HEK293 (cell line): ENCODE measurements around the gene UBAP2.

Source experiments
- CTCF ChIA-PET: fragments of 350-600 bp; formaldehyde crosslinking; extraction: SDS; loops from one replicate; lab custom pipeline; 2021; ENCODE audit warnings: antibody characterized with exemption; lab: Yijun Ruan, JAX
- POLR2A ChIA-PET: fragments of 300-600 bp; formaldehyde crosslinking; extraction: SDS; loops from one replicate; lab custom pipeline; 2020; ENCODE audit warnings: antibody characterized with exemption, inconsistent platforms; lab: Yijun Ruan, JAX
- H3K27ac ChIP-seq: fragments of 200-500 bp; sonication (Bioruptor generic); 2 replicates; pipeline ENCODE4 v1.5.1; 2014; ENCODE audit warnings: low read depth, low read length, control low read depth, inconsistent platforms; ENCODE audit errors: extremely low read depth
- H3K36me3 ChIP-seq, 2 experiments: fragments of 200-500 bp in 1 of 2; sonication (Bioruptor generic) in 1 of 2; 1 replicate in 1 of 2; 2 replicates in 1 of 2; pipeline ENCODE4 v1.5.1; 2014 to 2017; ENCODE audit warnings: inconsistent platforms in 2 of 2, low read length in 2 of 2; ENCODE audit not compliant: control insufficient read depth in 2 of 2, insufficient read depth in 1 of 2
- H3K4me1 ChIP-seq: fragments of 200-500 bp; sonication (Bioruptor generic); 2 replicates; pipeline ENCODE4 v1.5.1; 2014; ENCODE audit warnings: mild to moderate bottlenecking, low read length, inconsistent platforms; ENCODE audit not compliant: control insufficient read depth, insufficient read depth
- H3K4me3 ChIP-seq: 2 replicates; pipeline ENCODE4 v1.5.1; 2011; ENCODE audit warnings: low read depth, mild to moderate bottlenecking, control low read depth, low read length, moderate library complexity
- H3K9me3 ChIP-seq: fragments of 200-500 bp; sonication (Bioruptor generic); 2 replicates; pipeline ENCODE4 v1.5.1; 2014; ENCODE audit warnings: low read depth, low read length, inconsistent platforms; ENCODE audit not compliant: control insufficient read depth, insufficient read depth
- GLIS1 ChIP-seq: fragments of 450-650 bp; formaldehyde crosslinking; IDR thresholded peaks from 2 replicates; pipeline ENCODE4 v1.5.1; 2016; ENCODE audit warnings: missing biosample characterization, missing genetic modification characterization
- KLF10 ChIP-seq: fragments of 450-650 bp; IDR thresholded peaks from 2 replicates; pipeline ENCODE4 v1.5.1; 2018; ENCODE audit warnings: missing biosample characterization, mild to moderate bottlenecking, missing genetic modification characterization
- KLF8 ChIP-seq: fragments of 450-650 bp; formaldehyde crosslinking; IDR thresholded peaks from 2 replicates; pipeline ENCODE4 v1.5.1; 2016; ENCODE audit warnings: missing biosample characterization, missing genetic modification characterization
- KLF9 ChIP-seq: fragments of 450-650 bp; formaldehyde crosslinking; IDR thresholded peaks from 2 replicates; pipeline ENCODE4 v1.5.1; 2016; ENCODE audit warnings: missing biosample characterization, missing genetic modification characterization, low read depth
- MZF1 ChIP-seq: fragments of 450-650 bp; formaldehyde crosslinking; IDR thresholded peaks from 2 replicates; pipeline ENCODE4 v1.5.1; 2017; ENCODE audit warnings: missing biosample characterization, missing genetic modification characterization, borderline replicate concordance
- PATZ1 ChIP-seq: fragments of 450-650 bp; formaldehyde crosslinking; IDR thresholded peaks from 2 replicates; pipeline ENCODE4 v1.5.1; 2016; ENCODE audit warnings: missing biosample characterization, missing genetic modification characterization
- PRDM1 ChIP-seq: fragments of 450-650 bp; formaldehyde crosslinking; IDR thresholded peaks from 2 replicates; pipeline ENCODE4; 2016; ENCODE audit warnings: missing biosample characterization, missing genetic modification characterization
- REPIN1 ChIP-seq: fragments of 450-650 bp; formaldehyde crosslinking; IDR thresholded peaks from 2 replicates; pipeline ENCODE4 v1.5.1; 2017; ENCODE audit warnings: missing biosample characterization, missing genetic modification characterization, low read depth
- ZBTB11 ChIP-seq: fragments of 450-650 bp; formaldehyde crosslinking; conservative IDR thresholded peaks from 2 replicates; pipeline ENCODE4 v1.5.1; 2016; ENCODE audit warnings: low read depth, missing biosample characterization, missing genetic modification characterization
- ZBTB48 ChIP-seq: fragments of 450-650 bp; formaldehyde crosslinking; IDR thresholded peaks from 2 replicates; pipeline ENCODE4 v1.5.1; 2016; ENCODE audit warnings: missing biosample characterization, missing genetic modification characterization
- ZBTB8A ChIP-seq: fragments of 450-650 bp; formaldehyde crosslinking; IDR thresholded peaks from 2 replicates; pipeline ENCODE4 v1.5.1; 2016; ENCODE audit warnings: missing biosample characterization, missing genetic modification characterization
- ZFP69B ChIP-seq: fragments of 450-650 bp; formaldehyde crosslinking; IDR thresholded peaks from 2 replicates; pipeline ENCODE4 v1.5.1; 2016; ENCODE audit warnings: missing biosample characterization, missing genetic modification characterization
- ZIC2 ChIP-seq: fragments of 450-650 bp; formaldehyde crosslinking; IDR thresholded peaks from 2 replicates; pipeline ENCODE4 v1.5.1; 2016; ENCODE audit warnings: missing biosample characterization, missing genetic modification characterization
- ZNF18 ChIP-seq: fragments of 450-650 bp; formaldehyde crosslinking; IDR thresholded peaks from 2 replicates; pipeline ENCODE4 v1.5.1; 2016; ENCODE audit warnings: missing biosample characterization, missing genetic modification characterization
- ZNF223 ChIP-seq: fragments of 450-650 bp; formaldehyde crosslinking; IDR thresholded peaks from 2 replicates; pipeline ENCODE4 v1.5.1; 2016; ENCODE audit warnings: missing biosample characterization, missing genetic modification characterization
- ZNF280D ChIP-seq: fragments of 450-650 bp; formaldehyde crosslinking; IDR thresholded peaks from 2 replicates; pipeline ENCODE4 v1.5.1; 2016; ENCODE audit warnings: missing biosample characterization, missing genetic modification characterization
- ZNF423 ChIP-seq: fragments of 450-650 bp; formaldehyde crosslinking; IDR thresholded peaks from 2 replicates; pipeline ENCODE4 v1.5.1; 2016; ENCODE audit warnings: missing biosample characterization, missing genetic modification characterization
- ZNF530 ChIP-seq: fragments of 450-650 bp; formaldehyde crosslinking; IDR thresholded peaks from 2 replicates; pipeline ENCODE4 v1.5.1; 2016; ENCODE audit warnings: low read depth, missing biosample characterization, missing genetic modification characterization
- ZNF768 ChIP-seq: fragments of 450-650 bp; formaldehyde crosslinking; IDR thresholded peaks from 2 replicates; pipeline ENCODE4 v1.5.1; 2018; ENCODE audit warnings: missing biosample characterization, mild to moderate bottlenecking, missing genetic modification characterization
- ZNF777 ChIP-seq: fragments of 450-650 bp; formaldehyde crosslinking; IDR thresholded peaks from 2 replicates; pipeline ENCODE4 v1.5.1; 2017; ENCODE audit warnings: missing biosample characterization, missing genetic modification characterization, borderline replicate concordance
- TF ChIP-seq, protein P1 (sequence below): fragments of 450-650 bp; formaldehyde crosslinking; IDR thresholded peaks from 2 replicates; pipeline ENCODE4 v1.5.1; 2017; ENCODE audit warnings: missing biosample characterization, missing genetic modification characterization

The UBAP2 gene

DNA sequence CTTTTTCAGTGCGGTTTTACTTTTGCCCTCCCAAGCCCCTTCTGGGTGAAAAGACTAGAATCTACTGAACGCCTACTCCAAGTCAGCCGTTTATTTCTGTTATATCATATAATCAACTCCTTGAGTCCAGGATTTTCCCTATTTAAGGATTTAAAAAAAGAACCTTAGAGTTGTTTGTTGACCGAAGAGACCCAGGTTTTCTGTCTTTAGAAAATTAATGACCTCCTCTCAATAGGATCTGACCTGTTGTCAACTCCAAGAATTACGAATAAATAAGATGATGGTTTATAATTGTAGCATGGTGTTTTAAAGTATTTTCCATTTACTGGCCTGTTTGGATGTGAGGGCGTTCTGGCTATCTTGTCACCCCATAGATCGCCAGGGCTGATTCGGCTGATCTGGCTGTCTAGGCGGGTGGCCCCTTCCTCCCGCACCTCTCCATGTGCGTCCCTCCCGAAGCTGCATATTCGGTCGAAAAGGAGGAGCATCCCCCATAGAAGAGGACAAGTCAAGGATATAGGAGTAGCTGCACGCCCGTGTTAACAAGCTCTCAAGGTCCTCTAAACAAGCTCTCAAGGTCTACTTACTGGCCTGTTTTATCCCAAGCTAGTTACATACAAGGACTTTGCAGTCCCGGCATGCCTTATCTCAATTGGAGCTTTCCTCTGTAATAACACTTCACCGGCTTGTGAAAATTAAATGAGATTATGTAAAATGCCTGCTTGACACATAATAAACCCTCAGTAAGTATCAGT lies 1.1 kb upstream of the UBAP2 start (continued):
- TF ChIP-seq REPIN1: no peak
- TF ChIP-seq ZNF223 (tag by site-specific recombination): no peak
- no peak for TF ChIP-seq ZNF18 (tag by site-specific recombination)
- TF ChIP-seq PATZ1 (tag by site-specific recombination): 0 out of 2 replicates have a peak, but pooled peaks have one; percentile 6

DNA sequence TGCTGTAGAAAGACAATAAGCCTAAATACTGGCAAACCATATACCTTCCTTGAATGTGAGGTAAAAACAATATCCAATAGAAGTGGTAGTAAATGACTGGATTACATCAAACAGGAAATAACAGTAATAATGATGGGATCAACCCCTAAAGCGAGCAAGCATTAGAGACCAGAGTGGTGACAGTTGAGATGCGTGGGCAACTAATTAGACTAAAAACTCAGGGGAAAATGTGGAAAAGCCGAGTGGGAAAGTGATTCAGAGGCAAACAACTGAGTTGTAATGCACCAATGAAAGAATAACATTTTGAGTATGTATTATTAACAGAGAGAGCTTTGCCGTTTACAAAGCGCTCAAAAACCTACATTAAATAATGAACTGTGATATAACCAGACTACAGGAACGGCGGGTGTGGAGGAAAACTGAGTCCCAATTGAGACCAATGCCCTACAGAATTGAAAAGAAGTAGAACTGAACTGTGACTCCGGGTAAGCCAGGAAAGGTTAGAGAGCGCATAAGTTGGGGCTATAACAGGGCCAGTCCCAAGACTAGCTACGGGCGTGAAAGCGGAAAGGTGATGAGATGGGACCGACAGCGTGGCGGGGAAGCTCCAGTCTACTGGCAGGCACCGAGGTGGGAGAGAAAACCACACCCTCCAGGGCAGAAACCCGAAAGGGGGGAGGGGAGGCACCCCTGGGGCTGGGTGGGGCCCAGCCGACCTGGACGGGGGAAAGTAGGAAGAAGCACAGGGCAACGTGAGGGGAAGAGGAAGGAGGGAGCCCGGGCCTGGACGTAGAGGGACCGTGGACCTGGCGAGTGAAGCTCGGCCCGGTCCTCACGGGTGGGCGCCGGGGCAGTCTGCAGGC lies 592 bp downstream of the UBAP2 start:
- CTCF ChIA-PET: interaction anchor here (0.5 to 3.4 kb wide), 2 partner anchors 25 to 37 kb away, joined by 4 to 20 read pairs; no protein-coding TSS in a partner anchor
- Histone ChIP-seq H3K27ac (peak overlapping the region; percentile 88), H3K4me1 (0 out of 2 replicates have a peak, but pooled peaks cover 2% of the 10 kb centered on the region), H3K9me3 (no peaks in the 10 kb centered on the region), H3K4me3 (peak overlapping the region; percentile 87), H3K36me3 (peaks cover 0 to 8% of the 10 kb centered on the region in 2 experiments; a peak in 2 of 3 replicates)
- POLR2A ChIA-PET: interaction anchor here (0.5 to 2.1 kb wide), 26 partner anchors 8 to 1464 kb away, joined by 3 to 27 read pairs (median 4); partner anchors contain the start of genes MYORG, NOL6 and UBAP1
- TF ChIP-seq ZNF423 (peak; percentile 61; the same call in 1 of the 2 replicates), ZNF777 (tag by site-specific recombination) (no peak), ZNF280D (tag by site-specific recombination) (0 out of 2 replicates have a peak, but pooled peaks have one; percentile 8), GLIS1 (tag by site-specific recombination) (peak; percentile 48; the same call in 1 of the 2 replicates), KLF9 (tag by site-specific recombination) (peak; percentile 72), ZIC2 (tag by site-specific recombination) (no peak), ZBTB48 (peak; percentile 68), MZF1 (tag by site-specific recombination) (no peak; the same call in 1 of the 2 replicates), KLF10 (tag by site-specific recombination) (no peak), KLF8 (tag by site-specific recombination) (peak; percentile 12; the same call in 1 of the 2 replicates), ZNF768 (tag by site-specific recombination) (no peak), ZFP69B (tag by site-specific recombination) (peak; percentile 95), ZNF530 (tag by site-specific recombination) (no peak), ZBTB11 (tag by site-specific recombination) (peak; percentile 89), PRDM1 (tag by site-specific recombination) (peak; percentile 30), ZBTB8A (tag by site-specific recombination) (0 out of 2 replicates have a peak, but pooled peaks have one; percentile 30)
- TF ChIP-seq, protein P1, sequence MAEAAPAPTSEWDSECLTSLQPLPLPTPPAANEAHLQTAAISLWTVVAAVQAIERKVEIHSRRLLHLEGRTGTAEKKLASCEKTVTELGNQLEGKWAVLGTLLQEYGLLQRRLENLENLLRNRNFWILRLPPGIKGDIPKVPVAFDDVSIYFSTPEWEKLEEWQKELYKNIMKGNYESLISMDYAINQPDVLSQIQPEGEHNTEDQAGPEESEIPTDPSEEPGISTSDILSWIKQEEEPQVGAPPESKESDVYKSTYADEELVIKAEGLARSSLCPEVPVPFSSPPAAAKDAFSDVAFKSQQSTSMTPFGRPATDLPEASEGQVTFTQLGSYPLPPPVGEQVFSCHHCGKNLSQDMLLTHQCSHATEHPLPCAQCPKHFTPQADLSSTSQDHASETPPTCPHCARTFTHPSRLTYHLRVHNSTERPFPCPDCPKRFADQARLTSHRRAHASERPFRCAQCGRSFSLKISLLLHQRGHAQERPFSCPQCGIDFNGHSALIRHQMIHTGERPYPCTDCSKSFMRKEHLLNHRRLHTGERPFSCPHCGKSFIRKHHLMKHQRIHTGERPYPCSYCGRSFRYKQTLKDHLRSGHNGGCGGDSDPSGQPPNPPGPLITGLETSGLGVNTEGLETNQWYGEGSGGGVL (tag by site-specific recombination): 0 out of 2 replicates have a peak, but pooled peaks have one; percentile 29
